ENCODE measurements around the gene BDNF.

The BDNF gene

GRCh38 chr11:27625347-27625912 lies 74.8 kb downstream of the BDNF start:
- DNase-seq: no peak

DNA sequence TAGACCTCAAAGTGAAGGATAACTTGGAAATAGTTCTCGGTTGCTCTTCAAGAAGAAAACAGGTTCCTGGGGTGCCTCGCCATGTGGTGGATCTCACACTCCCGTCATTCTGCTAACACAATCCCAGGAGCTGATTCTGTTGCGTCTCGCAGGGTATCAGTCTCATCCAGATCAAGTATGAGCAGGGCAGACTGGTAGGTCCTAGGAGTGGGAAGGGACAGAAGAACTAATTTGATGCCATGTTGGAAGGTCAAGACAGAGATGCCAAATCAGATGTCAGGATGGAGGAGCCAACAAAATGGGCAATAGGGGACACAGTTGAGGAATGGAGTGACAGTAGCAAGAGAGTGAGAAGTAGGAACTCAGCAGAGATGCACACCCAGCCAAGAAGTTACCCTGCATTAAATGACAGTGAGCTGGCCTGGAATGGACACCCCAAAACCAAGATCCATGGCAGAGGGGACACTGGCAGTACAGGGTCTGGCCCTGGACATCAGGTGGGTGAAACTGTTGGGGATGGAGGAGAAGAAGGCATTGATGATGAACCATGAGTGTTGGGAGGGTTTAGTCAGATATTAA lies 76.2 kb downstream of the BDNF start:
- no peak for DNase-seq

- no peak for DNase-seq
Measured at GRCh38 chr11:27622541-27623300, 77.5 kb downstream of the BDNF start.

GRCh38 chr11:27621405-27622161 lies 78.7 kb downstream of the BDNF start:
- DNase-seq: no peak

GRCh38 chr11:27619763-27620335 lies 80.4 kb downstream of the BDNF start:
- DNase-seq: no peak

- no peak for DNase-seq
Measured at GRCh38 chr11:27619039-27619574, 81.1 kb downstream of the BDNF start.

- DNase-seq: no peak
Measured at GRCh38 chr11:27618281-27618915, 81.9 kb downstream of the BDNF start.

- DNase-seq: no peak
Measured at GRCh38 chr11:27616711-27617110, 83.5 kb downstream of the BDNF start.

DNA sequence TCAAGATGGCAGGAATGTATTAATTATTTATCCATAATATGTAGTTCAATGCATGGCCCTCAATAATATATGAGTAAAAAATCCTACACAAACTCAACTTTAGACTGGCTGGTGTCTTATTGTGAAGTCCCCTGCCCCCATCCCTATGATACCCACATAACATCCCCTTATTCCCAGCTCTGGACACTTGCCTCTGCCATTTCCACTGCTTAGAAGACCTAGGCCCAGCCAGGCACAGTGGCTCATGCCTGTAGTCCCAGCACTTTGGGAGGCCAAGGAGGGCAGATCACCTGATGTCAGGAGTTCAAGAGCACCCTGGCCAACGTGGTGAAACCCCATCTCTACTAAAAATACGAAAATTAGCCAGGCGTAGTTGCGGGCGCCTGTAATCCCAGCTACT lies 84.4 kb downstream of the BDNF start:
- DNase-seq: no peak

GRCh38 chr11:27614092-27614491 lies 86.2 kb downstream of the BDNF start:
- DNase-seq: no peak

GRCh38 chr11:27612932-27613880 lies 87.0 kb downstream of the BDNF start:
- no peak for DNase-seq

DNA sequence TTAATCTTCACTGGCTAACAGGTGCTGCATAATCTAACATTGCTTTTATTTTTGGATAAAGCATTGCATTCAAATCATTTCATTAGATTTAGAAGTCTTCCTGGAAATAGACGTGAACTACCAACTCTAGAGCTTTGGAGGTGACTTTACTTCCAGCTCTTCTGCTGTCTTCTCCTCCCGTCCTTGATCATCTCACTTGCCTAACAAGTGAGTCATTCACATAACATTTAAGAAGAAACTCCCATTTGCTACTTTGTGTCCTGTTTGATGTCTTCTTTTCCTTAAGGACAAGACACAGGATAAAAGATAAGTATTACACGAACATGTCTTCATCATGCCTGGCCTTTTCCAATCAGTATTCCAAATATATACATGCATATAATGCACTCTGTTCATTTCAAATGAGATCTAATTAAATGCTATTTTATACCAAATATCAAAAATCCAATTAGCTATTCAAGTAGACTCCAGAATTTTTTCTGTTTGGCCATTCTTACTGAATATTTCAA lies 88.3 kb downstream of the BDNF start:
- no peak for DNase-seq

DNA sequence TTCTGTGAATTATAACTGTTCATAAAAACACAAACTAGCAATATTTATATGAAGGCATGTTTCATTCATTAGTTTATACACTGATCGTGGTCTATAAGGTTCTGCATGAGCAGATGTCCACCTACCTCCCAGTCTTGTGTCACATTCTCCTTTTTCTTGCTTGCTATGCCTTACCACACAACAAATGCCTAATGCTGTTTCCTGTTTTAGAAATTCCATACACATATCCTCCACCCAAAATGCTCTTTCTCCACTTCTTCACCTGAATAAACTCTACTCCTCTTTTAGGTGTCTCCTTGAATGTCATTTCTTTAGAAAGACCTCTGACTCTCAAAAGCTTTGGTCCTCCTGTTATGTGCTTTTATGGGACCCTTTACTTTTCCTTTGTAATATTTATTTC lies 88.9 kb downstream of the BDNF start:
- no peak for DNase-seq

DNA sequence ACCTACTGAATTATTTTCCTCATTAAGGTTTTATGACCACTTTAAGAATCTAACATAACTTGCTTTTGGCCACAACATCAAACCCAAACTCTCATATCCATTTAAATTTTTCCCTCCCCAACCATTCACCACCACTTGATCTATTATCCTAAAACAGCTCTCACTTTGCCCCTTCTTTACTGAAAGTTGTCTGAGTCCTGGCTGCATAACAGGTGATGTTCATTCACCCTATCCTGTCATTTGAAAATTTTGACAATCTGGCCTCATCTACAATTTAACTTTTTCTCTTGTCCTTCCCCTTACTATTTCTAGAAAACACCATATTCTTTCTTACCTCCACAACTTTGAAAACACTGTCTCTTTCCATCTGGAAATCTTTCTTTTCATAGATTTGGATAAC lies 89.3 kb downstream of the BDNF start:
- no peak for DNase-seq

- DNase-seq: no peak
Measured at GRCh38 chr11:27610280-27610679, 90.0 kb downstream of the BDNF start.

DNA sequence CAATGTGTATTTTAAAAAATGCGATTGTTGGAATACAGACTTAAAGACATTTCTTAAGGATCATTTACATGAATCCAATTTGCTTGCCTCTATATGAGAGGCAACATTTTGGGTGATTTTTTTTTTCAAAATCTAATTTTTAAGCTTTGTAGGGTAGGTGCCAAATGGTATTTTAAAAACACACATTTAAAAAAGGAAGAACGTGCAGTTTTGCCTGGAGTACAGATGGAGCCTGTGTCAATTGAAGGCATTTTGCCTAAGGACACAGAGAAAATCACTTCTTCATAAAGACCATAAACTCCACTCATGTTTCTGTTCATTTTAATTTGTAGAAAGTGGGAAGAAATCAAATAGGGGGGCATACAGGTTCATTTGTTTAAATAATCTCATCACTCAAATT lies 91.3 kb downstream of the BDNF start:
- no peak for DNase-seq

- no peak for DNase-seq
Measured at GRCh38 chr11:27605422-27605821, 94.8 kb downstream of the BDNF start.
